AG04449 (cell line): Measurements from ENCODE around the gene EFR3B.

Experiments used
- CTCF ChIA-PET: fragments of 350-600 bp; formaldehyde crosslinking; extraction: SDS; loops from one replicate; lab custom pipeline; 2021; ENCODE audit warnings: antibody characterized with exemption; lab: Yijun Ruan, JAX
- POLR2A ChIA-PET: fragments of 400-600, 350-600 bp; formaldehyde crosslinking; extraction: SDS; loops from one replicate; lab custom pipeline; 2020; ENCODE audit warnings: antibody characterized with exemption, inconsistent platforms; lab: Yijun Ruan, JAX
- DNase-seq: peaks from one replicate; pipeline ENCODE4 v3.0.0-alpha.2; 2010; ENCODE audit warnings: low read depth, low spot score
- H3K4me3 ChIP-seq: 2 replicates; pipeline ENCODE4 v1.5.1; 2011; ENCODE audit warnings: low read depth, mild to moderate bottlenecking, control low read depth, low read length
- TF ChIP-seq, protein P1 (sequence below): IDR thresholded peaks from one replicate; pipeline ENCODE4 v1.5.1; 2011; ENCODE audit warnings: mild to moderate bottlenecking, moderate library complexity, low read length, control low read depth, inconsistent platforms; ENCODE audit not compliant: insufficient read depth; ENCODE audit errors: missing control alignments

EFR3B gene

DNA sequence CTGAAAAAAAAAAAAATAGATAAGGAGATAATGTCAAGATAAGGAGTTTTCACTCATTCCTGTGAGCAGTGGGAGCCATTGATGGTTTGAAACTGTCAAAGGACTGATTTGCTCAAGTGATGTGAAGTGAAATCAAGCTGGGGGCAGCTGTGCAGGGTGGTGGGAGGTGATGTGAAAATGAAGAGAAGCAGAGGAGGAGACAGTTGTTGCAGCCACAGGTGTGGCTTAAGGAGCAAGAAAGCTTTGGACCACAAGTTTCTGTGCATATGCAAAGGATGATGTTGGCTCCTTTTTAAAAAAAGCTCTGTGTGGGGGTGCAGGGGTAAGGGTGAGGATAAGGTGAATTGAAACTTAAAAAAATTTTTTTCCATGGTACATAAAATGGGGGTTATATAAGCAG lies 8.3 kb downstream of the EFR3B start:
- POLR2A ChIA-PET = no interaction called here
- H3K4me3 ChIP-seq = no peak overlapping the region
- TF ChIP-seq, protein P1, sequence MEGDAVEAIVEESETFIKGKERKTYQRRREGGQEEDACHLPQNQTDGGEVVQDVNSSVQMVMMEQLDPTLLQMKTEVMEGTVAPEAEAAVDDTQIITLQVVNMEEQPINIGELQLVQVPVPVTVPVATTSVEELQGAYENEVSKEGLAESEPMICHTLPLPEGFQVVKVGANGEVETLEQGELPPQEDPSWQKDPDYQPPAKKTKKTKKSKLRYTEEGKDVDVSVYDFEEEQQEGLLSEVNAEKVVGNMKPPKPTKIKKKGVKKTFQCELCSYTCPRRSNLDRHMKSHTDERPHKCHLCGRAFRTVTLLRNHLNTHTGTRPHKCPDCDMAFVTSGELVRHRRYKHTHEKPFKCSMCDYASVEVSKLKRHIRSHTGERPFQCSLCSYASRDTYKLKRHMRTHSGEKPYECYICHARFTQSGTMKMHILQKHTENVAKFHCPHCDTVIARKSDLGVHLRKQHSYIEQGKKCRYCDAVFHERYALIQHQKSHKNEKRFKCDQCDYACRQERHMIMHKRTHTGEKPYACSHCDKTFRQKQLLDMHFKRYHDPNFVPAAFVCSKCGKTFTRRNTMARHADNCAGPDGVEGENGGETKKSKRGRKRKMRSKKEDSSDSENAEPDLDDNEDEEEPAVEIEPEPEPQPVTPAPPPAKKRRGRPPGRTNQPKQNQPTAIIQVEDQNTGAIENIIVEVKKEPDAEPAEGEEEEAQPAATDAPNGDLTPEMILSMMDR = no peak
- no peak for DNase-seq
- CTCF ChIA-PET = interaction anchor here (1.3 kb wide), 1 partner anchor 9 kb away, joined by 3 read pairs; no protein-coding TSS in a partner anchor

DNA sequence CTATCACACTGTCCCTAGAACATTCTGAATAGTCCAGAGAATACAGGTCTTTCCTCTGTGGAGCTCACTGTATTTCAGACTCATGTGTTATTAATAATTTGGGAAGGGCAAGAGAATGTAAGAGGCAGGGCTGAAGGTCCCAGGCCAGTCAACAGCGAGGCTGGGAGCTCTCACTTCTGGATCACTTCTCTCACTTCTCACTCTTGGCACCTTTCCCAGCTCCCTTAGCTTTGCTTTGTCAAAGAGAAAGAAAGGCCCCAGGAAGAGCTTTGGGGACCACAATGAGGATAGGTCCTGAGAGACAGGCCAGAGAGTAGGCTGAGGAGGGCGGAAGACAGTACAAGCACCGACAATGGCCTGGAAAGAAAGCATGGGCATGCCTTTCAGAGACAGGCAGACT lies 11.2 kb downstream of the EFR3B start:
- no peak for DNase-seq
- ChIA-PET CTCF (interaction anchor here (1.5 to 1.7 kb wide), 2 partner anchors 9 to 77 kb away, joined by 4 read pairs; no protein-coding TSS in a partner anchor), POLR2A (no interaction called here)
- TF ChIP-seq, protein P1 = no peak
- H3K4me3 ChIP-seq = no peak overlapping the region

DNA sequence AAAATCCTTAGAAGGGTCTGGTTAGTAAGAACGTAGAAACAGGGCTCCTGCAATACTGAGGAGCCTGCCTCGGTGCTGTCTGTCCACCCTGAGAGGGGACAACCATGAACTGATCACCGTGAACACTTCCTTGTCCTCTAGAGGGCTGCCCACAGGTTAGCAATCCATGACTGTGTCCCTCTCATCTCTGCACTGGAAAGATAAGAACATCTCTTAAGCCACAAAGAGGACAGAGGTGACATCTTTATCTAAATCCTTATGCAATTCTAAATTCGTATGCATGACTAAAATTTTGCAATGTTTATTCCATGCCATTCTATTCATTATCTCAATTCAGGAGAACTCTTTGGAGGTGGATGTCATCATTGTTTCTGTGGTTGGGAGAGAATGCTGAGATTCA lies 12.8 kb downstream of the EFR3B start:
- TF ChIP-seq, protein P1 = no peak
- CTCF ChIA-PET = interaction anchor here (1.1 to 1.4 kb wide), 2 partner anchors 9 to 79 kb away, joined by 3 to 4 read pairs; no protein-coding TSS in a partner anchor

DNA sequence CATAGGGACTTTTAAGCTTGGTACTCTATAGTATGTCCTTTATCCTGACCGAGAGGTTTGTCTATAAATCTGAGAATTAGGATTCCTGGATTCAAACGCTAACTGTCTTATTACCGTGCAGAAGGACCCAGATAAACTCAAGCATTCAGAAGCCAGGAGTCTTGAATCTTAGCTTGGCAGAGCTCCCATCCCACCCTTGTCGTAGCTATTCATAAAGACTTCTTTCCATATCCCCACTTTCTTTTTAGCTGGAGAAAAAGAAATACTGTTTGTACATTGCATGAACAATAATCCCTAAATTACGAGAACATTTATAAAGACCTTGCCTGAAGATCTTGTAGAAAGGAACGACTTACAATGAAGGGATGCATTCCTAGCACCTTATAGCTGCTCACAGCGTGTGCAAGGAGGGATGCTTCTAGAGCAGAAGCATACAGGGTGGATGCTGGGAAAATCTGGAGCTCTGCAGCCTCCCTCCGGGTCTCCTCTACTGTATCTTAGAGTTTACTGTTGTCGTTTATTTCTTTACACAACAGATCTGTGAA lies 13.6 kb downstream of the EFR3B start:
- CTCF ChIA-PET = interaction anchor here (1.1 to 1.4 kb wide), 2 partner anchors 10 to 80 kb away, joined by 3 to 4 read pairs; no protein-coding TSS in a partner anchor

More for the DNA sequence above, 12.8 kb downstream of the EFR3B start:
- POLR2A ChIA-PET = no interaction called here
- no peak overlapping the region for H3K4me3 ChIP-seq
- no peak for DNase-seq

DNA sequence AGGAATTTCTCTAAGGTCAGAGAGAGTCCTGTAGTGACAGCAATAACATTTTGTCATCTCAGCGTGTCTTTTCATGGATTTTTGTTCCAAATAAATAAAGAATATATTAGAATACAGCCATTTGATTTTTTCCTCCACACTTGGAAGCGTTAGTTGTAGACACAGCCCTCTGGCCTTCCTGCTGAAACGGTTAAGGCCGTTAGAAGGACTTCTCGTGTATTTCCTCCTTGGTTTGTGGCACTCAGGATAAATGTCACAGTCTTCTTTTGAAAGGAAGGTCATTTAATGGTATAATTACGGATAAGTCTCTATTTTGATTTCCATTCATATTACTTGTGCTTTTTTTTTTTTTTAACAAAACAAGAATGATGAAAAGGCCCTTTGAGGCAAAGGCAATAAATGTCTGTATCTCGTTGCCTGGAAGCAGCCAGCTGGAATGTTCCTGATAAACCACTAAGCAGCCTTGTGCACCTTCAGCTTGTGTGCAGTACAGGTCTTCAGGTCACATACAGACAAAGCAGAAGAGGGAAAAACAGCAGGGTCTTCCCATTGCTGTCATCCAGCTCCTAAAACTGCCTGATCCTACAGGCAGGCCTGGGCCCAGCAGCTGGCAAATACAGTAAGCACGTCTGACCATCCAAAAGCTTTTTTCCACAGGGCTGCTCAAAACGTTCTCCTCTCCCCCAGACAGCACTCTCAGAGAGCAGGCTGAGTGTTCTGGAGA lies 14.4 kb downstream of the EFR3B start:
- no peak for DNase-seq
- TF ChIP-seq, protein P1 = no peak
- no peak overlapping the region for H3K4me3 ChIP-seq
- ChIA-PET CTCF (interaction anchor here (0.7 to 1.4 kb wide), 3 partner anchors 20 to 81 kb away, joined by 3 to 4 read pairs (median 3); no protein-coding TSS in a partner anchor), POLR2A (interaction anchor here (1.0 kb wide), 1 partner anchor 13 kb away, joined by 3 read pairs; no protein-coding TSS in a partner anchor)

More for the DNA sequence above, 13.6 kb downstream of the EFR3B start:
- POLR2A ChIA-PET = interaction anchor here (1.0 kb wide), 1 partner anchor 12 kb away, joined by 3 read pairs; no protein-coding TSS in a partner anchor
- H3K4me3 ChIP-seq = no peak overlapping the region
- TF ChIP-seq, protein P1 = no peak
- no peak for DNase-seq

DNA sequence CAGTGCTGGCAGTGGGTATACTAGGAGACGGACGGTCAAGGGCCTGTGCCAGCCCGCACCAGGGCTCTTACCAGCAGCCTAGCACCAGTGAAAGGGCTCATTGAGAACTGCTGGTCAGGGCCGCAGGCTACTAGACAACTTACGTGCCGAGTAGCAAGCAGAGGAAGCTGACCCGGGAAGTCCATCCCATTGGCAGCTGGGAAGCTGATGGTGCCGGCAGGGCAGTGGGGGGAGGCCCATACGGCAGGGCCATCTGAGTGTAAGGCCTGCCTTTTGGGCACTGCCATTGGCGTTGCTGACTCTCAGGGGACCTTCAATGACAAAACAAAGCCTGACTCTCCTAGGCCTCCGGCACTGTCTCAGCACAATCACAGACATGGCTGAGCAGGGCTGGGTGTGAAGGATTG lies 20.6 kb downstream of the EFR3B start:
- ChIA-PET CTCF (no interaction called here), POLR2A (no interaction called here)
- TF ChIP-seq, protein P1 = no peak
- no peak for DNase-seq
- H3K4me3 ChIP-seq = no peak overlapping the region
